ENCODE measurements around the gene NRG2. TPM values are rescaled to one million over a fixed set of nuclear protein-coding genes. Genes with fewer than 3 reads are reported as not detected.

Gene NRG2
- total RNA-seq, 5 donors from 2014 or later (not counting 1 experiment from before 2014, with no cell fraction given) = 0.12 to 0.15 (median 0.12) TPM; not detected in 1

GRCh38 chr5:139888370-139888769 lies 154.7 kb downstream of the NRG2 start:
- Mint-ChIP-seq H3K4me1 (no peaks in the 10 kb centered on the region), H3K27ac (no peak overlapping the region), H3K9me3 (no peaks in the 10 kb centered on the region), H3K4me3 (no peak overlapping the region), H3K36me3 (no peaks in the 10 kb centered on the region), H3K27me3 (peaks cover 11 to 29% of the 10 kb centered on the region in 2 donors)
- DNase-seq (no peak), ATAC-seq (replicated peaks in 1 of 4) (no peak)
- ChIA-PET POLR2A (no interaction called here), CTCF (no interaction called here)
- Histone ChIP-seq H3K27ac (ENCODE audit: low read length) (no peak overlapping the region), H3K4me3 (ENCODE audit: control insufficient read depth in 1 of 2, extremely low read depth in 1 of 2, low read length in 1 of 2) (no peak overlapping the region), H3K4me1 (ENCODE audit: control insufficient read depth in 1 of 2, extremely low read depth in 1 of 2, insufficient read depth in 2 of 2, low read length in 2 of 2) (no peaks in the 10 kb centered on the region), H3K27me3 (replicated peaks in 1 of 2; ENCODE audit: control insufficient read depth in 2 of 2, extremely low read depth in 1 of 2, insufficient read depth in 2 of 2, low read length in 1 of 2) (peaks cover 0 to 26% of the 10 kb centered on the region in 2 experiments), H3K9me3 (no peaks in the 10 kb centered on the region), H3K36me3 (ENCODE audit: control insufficient read depth in 2 of 2, extremely low read depth in 1 of 2, insufficient read depth in 1 of 2, low read length in 1 of 2) (no peaks in the 10 kb centered on the region)
- WGBS (ENCODE audit: insufficient coverage) = 51% methylated on average over 3 of the region's 4 CpGs

GRCh38 chr5:139886213-139886612 lies 156.9 kb downstream of the NRG2 start:
- Mint-ChIP-seq H3K4me3 (no peak overlapping the region), H3K9me3 (no peaks in the 10 kb centered on the region), H3K4me1 (no peaks in the 10 kb centered on the region), H3K27ac (no peak overlapping the region), H3K36me3 (no peaks in the 10 kb centered on the region), H3K27me3 (peaks cover 7 to 23% of the 10 kb centered on the region in 2 donors)
- ATAC-seq (replicated peaks in 1 of 4) (no peak), DNase-seq (no peak)
- Histone ChIP-seq H3K4me3 (ENCODE audit: control insufficient read depth in 1 of 2, extremely low read depth in 1 of 2, low read length in 1 of 2) (no peak overlapping the region), H3K4me1 (ENCODE audit: control insufficient read depth in 1 of 2, extremely low read depth in 1 of 2, insufficient read depth in 2 of 2, low read length in 2 of 2) (no peaks in the 10 kb centered on the region), H3K27ac (ENCODE audit: low read length) (no peak overlapping the region), H3K9me3 (no peaks in the 10 kb centered on the region), H3K36me3 (ENCODE audit: control insufficient read depth in 2 of 2, extremely low read depth in 1 of 2, insufficient read depth in 1 of 2, low read length in 1 of 2) (no peaks in the 10 kb centered on the region), H3K27me3 (replicated peaks in 1 of 2; ENCODE audit: control insufficient read depth in 2 of 2, extremely low read depth in 1 of 2, insufficient read depth in 2 of 2, low read length in 1 of 2) (peaks cover 0 to 24% of the 10 kb centered on the region in 2 experiments)
- WGBS (ENCODE audit: insufficient coverage) = 42% methylated on average over 2 of the region's 2 CpGs
- CTCF ChIA-PET = no interaction called here
- POLR2A ChIA-PET = no interaction called here

- no peaks in the 10 kb centered on the region for H3K4me1 ChIP-seq (ENCODE audit: control insufficient read depth in 1 of 2, extremely low read depth in 1 of 2, insufficient read depth in 2 of 2, low read length in 2 of 2)
- peaks cover 0 to 27% of the 10 kb centered on the region in 2 experiments for H3K27me3 ChIP-seq (replicated peaks in 1 of 2; ENCODE audit: control insufficient read depth in 2 of 2, extremely low read depth in 1 of 2, insufficient read depth in 2 of 2, low read length in 1 of 2)
- H3K9me3 ChIP-seq = no peaks in the 10 kb centered on the region
- H3K27ac ChIP-seq (ENCODE audit: low read length) = no peak overlapping the region
- no peaks in the 10 kb centered on the region for H3K36me3 ChIP-seq (ENCODE audit: control insufficient read depth in 2 of 2, extremely low read depth in 1 of 2, insufficient read depth in 1 of 2, low read length in 1 of 2)
- Mint-ChIP-seq H3K27ac (no peak overlapping the region), H3K4me1 (no peaks in the 10 kb centered on the region), H3K9me3 (no peaks in the 10 kb centered on the region), H3K36me3 (no peaks in the 10 kb centered on the region), H3K4me3 (no peak overlapping the region), H3K27me3 (peaks cover 7 to 21% of the 10 kb centered on the region in 2 donors)
- ATAC-seq (replicated peaks in 1 of 4) = no peak
- DNase-seq = no peak
- H3K4me3 ChIP-seq (ENCODE audit: control insufficient read depth in 1 of 2, extremely low read depth in 1 of 2, low read length in 1 of 2) = no peak overlapping the region
- POLR2A ChIA-PET = no interaction called here
- 88% methylated on average over 2 of the region's 4 CpGs for WGBS (ENCODE audit: insufficient coverage)
- CTCF ChIA-PET = no interaction called here
Measured at GRCh38 chr5:139885857-139886208, 157.3 kb downstream of the NRG2 start.

- Histone ChIP-seq H3K36me3 (ENCODE audit: control insufficient read depth in 2 of 2, extremely low read depth in 1 of 2, insufficient read depth in 1 of 2, low read length in 1 of 2) (no peaks in the 10 kb centered on the region), H3K4me1 (ENCODE audit: control insufficient read depth in 1 of 2, extremely low read depth in 1 of 2, insufficient read depth in 2 of 2, low read length in 2 of 2) (no peaks in the 10 kb centered on the region), H3K9me3 (no peaks in the 10 kb centered on the region), H3K4me3 (ENCODE audit: control insufficient read depth in 1 of 2, extremely low read depth in 1 of 2, low read length in 1 of 2) (no peak overlapping the region), H3K27ac (ENCODE audit: low read length) (no peak overlapping the region), H3K27me3 (replicated peaks in 1 of 2; ENCODE audit: control insufficient read depth in 2 of 2, extremely low read depth in 1 of 2, insufficient read depth in 2 of 2, low read length in 1 of 2) (peaks cover 0 to 30% of the 10 kb centered on the region in 2 experiments)
- no peaks in the 10 kb centered on the region for H3K4me1 Mint-ChIP-seq
- 75% methylated on average over 14 of the region's 15 CpGs for WGBS (ENCODE audit: insufficient coverage)
- ChIA-PET POLR2A (no interaction called here), CTCF (interaction anchor here in 1 of 2 donors (0.6 kb wide), 1 partner anchor 331 kb away, joined by 3 read pairs; no protein-coding TSS in a partner anchor)
- H3K27ac Mint-ChIP-seq = no peak overlapping the region
- ATAC-seq (replicated peaks in 1 of 4) (no peak), DNase-seq (no peak)
- H3K4me3 Mint-ChIP-seq = no peak overlapping the region
- no peaks in the 10 kb centered on the region for H3K36me3 Mint-ChIP-seq
- peaks cover 7 to 20% of the 10 kb centered on the region in 2 donors for H3K27me3 Mint-ChIP-seq
- no peaks in the 10 kb centered on the region for H3K9me3 Mint-ChIP-seq
Measured at GRCh38 chr5:139885172-139885856, 157.8 kb downstream of the NRG2 start.

GRCh38 chr5:139884734-139885133 lies 158.4 kb downstream of the NRG2 start:
- WGBS (ENCODE audit: insufficient coverage) = 31% methylated on average over 3 of the region's 3 CpGs

GRCh38 chr5:139884144-139884543 lies 159.0 kb downstream of the NRG2 start:
- Mint-ChIP-seq H3K36me3 (no peaks in the 10 kb centered on the region), H3K27me3 (peaks cover 7 to 19% of the 10 kb centered on the region in 2 donors), H3K27ac (no peak overlapping the region), H3K4me3 (no peak overlapping the region), H3K4me1 (no peaks in the 10 kb centered on the region), H3K9me3 (no peaks in the 10 kb centered on the region)
- Histone ChIP-seq H3K36me3 (ENCODE audit: control insufficient read depth in 2 of 2, extremely low read depth in 1 of 2, insufficient read depth in 1 of 2, low read length in 1 of 2) (no peaks in the 10 kb centered on the region), H3K4me3 (ENCODE audit: control insufficient read depth in 1 of 2, extremely low read depth in 1 of 2, low read length in 1 of 2) (no peak overlapping the region), H3K9me3 (no peaks in the 10 kb centered on the region), H3K27ac (ENCODE audit: low read length) (no peak overlapping the region), H3K27me3 (replicated peaks in 1 of 2; ENCODE audit: control insufficient read depth in 2 of 2, extremely low read depth in 1 of 2, insufficient read depth in 2 of 2, low read length in 1 of 2) (peaks cover 0 to 31% of the 10 kb centered on the region in 2 experiments), H3K4me1 (ENCODE audit: control insufficient read depth in 1 of 2, extremely low read depth in 1 of 2, insufficient read depth in 2 of 2, low read length in 2 of 2) (no peaks in the 10 kb centered on the region)
- DNase-seq (no peak), ATAC-seq (replicated peaks in 1 of 4) (no peak)
- ChIA-PET CTCF (no interaction called here), POLR2A (no interaction called here)
- 67% methylated on average over 3 of the region's 3 CpGs for WGBS (ENCODE audit: insufficient coverage)

More at GRCh38 chr5:139884734-139885133, 158.4 kb downstream of the NRG2 start:
- Mint-ChIP-seq H3K4me1 (no peaks in the 10 kb centered on the region), H3K9me3 (no peaks in the 10 kb centered on the region), H3K36me3 (no peaks in the 10 kb centered on the region), H3K27me3 (peaks cover 7 to 19% of the 10 kb centered on the region in 2 donors), H3K27ac (no peak overlapping the region), H3K4me3 (no peak overlapping the region)
- Histone ChIP-seq H3K27me3 (replicated peaks in 1 of 2; ENCODE audit: control insufficient read depth in 2 of 2, extremely low read depth in 1 of 2, insufficient read depth in 2 of 2, low read length in 1 of 2) (peaks cover 0 to 30% of the 10 kb centered on the region in 2 experiments), H3K36me3 (ENCODE audit: control insufficient read depth in 2 of 2, extremely low read depth in 1 of 2, insufficient read depth in 1 of 2, low read length in 1 of 2) (no peaks in the 10 kb centered on the region), H3K4me3 (ENCODE audit: control insufficient read depth in 1 of 2, extremely low read depth in 1 of 2, low read length in 1 of 2) (no peak overlapping the region), H3K9me3 (no peaks in the 10 kb centered on the region), H3K27ac (ENCODE audit: low read length) (no peak overlapping the region), H3K4me1 (ENCODE audit: control insufficient read depth in 1 of 2, extremely low read depth in 1 of 2, insufficient read depth in 2 of 2, low read length in 2 of 2) (no peaks in the 10 kb centered on the region)
- ChIA-PET CTCF (no interaction called here), POLR2A (no interaction called here)
- no peak for ATAC-seq (replicated peaks in 1 of 4)
- DNase-seq = no peak
